Activated CD4-positive, alpha-beta T cell treated with anti-CD3 and anti-CD28 coated beads, Interleukin-2, amount 50 U/mL, for 24 hours (primary cell): ENCODE measurements around the gene WIZ.

Experiments used
- DNase-seq, 2 donors: peaks; one replicate each; pipeline ENCODE4 v3.0.0-alpha.2; 2020; ENCODE audit warnings: low read depth in 1 of 2, low spot score in 1 of 2

Gene WIZ

GRCh38 chr19:15379083-15379998 lies 70.4 kb downstream of the WIZ start, which contains the start of gene AKAP8:
AKAP8 (minus strand) TSS chr19:15379787; CDS start chr19:15379731, 56 bp downstream.
- peak; percentile 92 to 97 for DNase-seq

GRCh38 chr19:15378534-15379082 lies 71.1 kb downstream of the WIZ start:
- peak; percentile 39 to 42 for DNase-seq

GRCh38 chr19:15374796-15375440 lies 74.8 kb downstream of the WIZ start:
- no peak for DNase-seq

GRCh38 chr19:15374105-15374651 lies 75.6 kb downstream of the WIZ start:
- DNase-seq, result no peak

GRCh38 chr19:15373644-15374043 lies 76.1 kb downstream of the WIZ start:
- DNase-seq, result no peak

- no peak for DNase-seq
These were observed 76.9 kb downstream of the WIZ start for GRCh38 chr19:15372891-15373301.

- DNase-seq, result no peak
These were observed 77.3 kb downstream of the WIZ start for GRCh38 chr19:15372470-15372869.

- DNase-seq, result no peak
These were observed 77.9 kb downstream of the WIZ start for GRCh38 chr19:15371786-15372380.

GRCh38 chr19:15371119-15371518 lies 78.6 kb downstream of the WIZ start:
- DNase-seq, result no peak
